ENCODE data around the gene CHCHD6.

CHCHD6 gene

DNA sequence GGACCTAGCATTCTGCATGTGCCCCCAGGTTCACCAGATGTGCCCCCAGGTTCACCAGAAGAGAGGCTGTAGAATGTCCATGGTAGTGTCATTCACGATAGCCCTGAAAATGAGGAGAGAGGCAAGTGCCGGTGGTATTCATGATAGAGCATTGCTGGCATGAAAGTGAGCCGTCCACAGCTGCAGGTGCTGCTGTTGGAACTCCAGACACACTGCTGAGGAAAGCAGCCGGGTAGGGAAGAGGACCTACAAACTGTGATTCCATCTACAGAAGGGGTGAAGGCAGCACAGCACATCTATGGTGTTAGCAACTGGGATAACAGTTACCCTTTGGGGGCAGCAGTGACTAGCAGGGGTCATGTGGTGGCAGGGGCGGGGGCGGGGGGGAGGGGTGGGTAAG lies 153.9 kb downstream of the CHCHD6 start:
- TF ChIP-seq ZFX (IDR thresholded peaks at IDR 0.05; ENCODE audit: borderline replicate concordance) = no peak
- TF ChIP-seq, protein P1, sequence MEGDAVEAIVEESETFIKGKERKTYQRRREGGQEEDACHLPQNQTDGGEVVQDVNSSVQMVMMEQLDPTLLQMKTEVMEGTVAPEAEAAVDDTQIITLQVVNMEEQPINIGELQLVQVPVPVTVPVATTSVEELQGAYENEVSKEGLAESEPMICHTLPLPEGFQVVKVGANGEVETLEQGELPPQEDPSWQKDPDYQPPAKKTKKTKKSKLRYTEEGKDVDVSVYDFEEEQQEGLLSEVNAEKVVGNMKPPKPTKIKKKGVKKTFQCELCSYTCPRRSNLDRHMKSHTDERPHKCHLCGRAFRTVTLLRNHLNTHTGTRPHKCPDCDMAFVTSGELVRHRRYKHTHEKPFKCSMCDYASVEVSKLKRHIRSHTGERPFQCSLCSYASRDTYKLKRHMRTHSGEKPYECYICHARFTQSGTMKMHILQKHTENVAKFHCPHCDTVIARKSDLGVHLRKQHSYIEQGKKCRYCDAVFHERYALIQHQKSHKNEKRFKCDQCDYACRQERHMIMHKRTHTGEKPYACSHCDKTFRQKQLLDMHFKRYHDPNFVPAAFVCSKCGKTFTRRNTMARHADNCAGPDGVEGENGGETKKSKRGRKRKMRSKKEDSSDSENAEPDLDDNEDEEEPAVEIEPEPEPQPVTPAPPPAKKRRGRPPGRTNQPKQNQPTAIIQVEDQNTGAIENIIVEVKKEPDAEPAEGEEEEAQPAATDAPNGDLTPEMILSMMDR (IDR thresholded peaks at IDR 0.05) = no peak
- no peak overlapping the region for H3K27ac ChIP-seq

DNA sequence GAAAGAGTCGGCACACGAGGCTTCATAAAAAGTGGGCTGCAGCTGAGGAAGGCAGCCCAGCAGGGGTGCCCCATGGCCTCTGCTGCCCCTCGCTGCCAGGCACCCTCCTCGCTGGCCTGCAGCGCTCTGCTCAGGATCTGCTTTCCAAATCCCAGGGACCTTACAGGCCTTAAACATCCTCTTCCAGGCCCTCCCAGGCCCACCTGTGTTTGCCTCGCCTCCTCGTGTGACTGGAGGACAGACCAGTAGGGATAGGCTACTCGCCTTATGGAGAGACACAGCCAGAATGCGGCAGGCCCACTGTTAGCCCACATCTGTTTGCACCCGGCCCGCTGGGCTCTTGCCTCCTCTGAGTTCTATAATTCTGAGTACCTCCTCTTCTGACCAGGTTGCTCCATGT lies 154.4 kb downstream of the CHCHD6 start:
- TF ChIP-seq, protein P1 (IDR thresholded peaks at IDR 0.05) = no peak
- TF ChIP-seq ZFX (IDR thresholded peaks at IDR 0.05; ENCODE audit: borderline replicate concordance) = no peak
- H3K27ac ChIP-seq = no peak overlapping the region

GRCh38 chr3:126858887-126859286 lies 154.8 kb downstream of the CHCHD6 start:
- H3K27ac ChIP-seq = no peak overlapping the region
- no peak for TF ChIP-seq ZFX (IDR thresholded peaks at IDR 0.05; ENCODE audit: borderline replicate concordance)
- TF ChIP-seq, protein P1 (IDR thresholded peaks at IDR 0.05) = no peak

- H3K27ac ChIP-seq = no peak overlapping the region
These were observed 155.6 kb downstream of the CHCHD6 start for GRCh38 chr3:126859415-126860246.

GRCh38 chr3:126865736-126866135 lies 161.7 kb downstream of the CHCHD6 start:
- TF ChIP-seq ZFX (IDR thresholded peaks at IDR 0.05; ENCODE audit: borderline replicate concordance) = no peak
- TF ChIP-seq, protein P1 (IDR thresholded peaks at IDR 0.05) = no peak
- no peak overlapping the region for H3K27ac ChIP-seq

More at GRCh38 chr3:126859415-126860246, 155.6 kb downstream of the CHCHD6 start:
- TF ChIP-seq ZFX (IDR thresholded peaks at IDR 0.05; ENCODE audit: borderline replicate concordance) = no peak
- TF ChIP-seq, protein P1 (IDR thresholded peaks at IDR 0.05) = no peak

DNA sequence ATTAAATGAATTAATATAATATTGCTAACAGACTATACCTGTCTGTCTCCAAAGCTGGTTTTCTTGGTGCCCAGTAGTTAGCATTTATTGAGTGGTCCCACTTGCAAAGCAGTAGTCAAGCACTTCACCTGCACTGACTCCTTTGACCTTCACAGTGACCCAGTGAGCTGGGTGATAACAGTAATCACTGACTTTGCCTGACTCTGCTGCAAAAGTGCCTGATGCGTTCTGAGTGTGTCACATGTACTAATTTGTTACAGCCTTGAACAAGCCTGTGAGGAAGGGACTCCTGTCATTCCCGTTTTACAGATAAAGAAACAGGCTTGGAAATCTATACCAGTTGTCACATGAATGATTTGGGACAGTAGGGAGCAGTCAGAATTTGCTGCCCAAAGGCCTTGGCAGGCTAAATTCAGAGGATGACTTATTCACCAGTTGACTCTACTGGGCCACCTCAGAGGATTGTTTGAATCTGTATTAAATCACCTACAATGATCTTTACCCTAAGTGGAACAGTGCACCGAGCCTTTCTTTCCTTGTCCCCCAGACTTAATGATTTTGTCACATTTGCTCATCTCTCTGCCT lies 162.2 kb downstream of the CHCHD6 start:
- no peak overlapping the region for H3K27ac ChIP-seq
- no peak for TF ChIP-seq ZFX (IDR thresholded peaks at IDR 0.05; ENCODE audit: borderline replicate concordance)
- TF ChIP-seq, protein P1 (IDR thresholded peaks at IDR 0.05) = no peak
